ENCODE data around the gene AGPAT4.

Gene AGPAT4

DNA sequence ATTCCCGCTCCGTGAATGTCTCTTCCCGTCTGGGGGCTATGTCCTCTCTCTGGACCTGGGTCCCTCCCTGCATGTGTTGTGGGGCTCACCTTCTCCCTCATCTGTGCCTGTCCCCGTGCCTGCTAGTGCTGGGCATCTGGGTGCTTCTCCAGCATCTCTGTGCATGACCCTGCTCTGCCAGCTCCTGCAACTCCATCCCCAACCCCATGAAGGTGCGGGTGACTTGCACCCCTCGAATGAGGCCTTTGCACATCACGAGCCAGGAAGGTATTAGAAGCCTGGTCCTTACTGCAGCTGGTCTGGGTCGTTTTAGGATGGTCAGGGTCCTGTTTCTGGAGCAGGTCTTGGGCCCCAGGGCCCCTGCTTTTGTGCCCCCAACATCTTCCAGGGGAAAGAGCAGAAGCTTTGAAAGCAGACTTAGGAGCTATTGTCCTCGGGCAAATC lies 109.7 kb downstream of the AGPAT4 start:
- in situ Hi-C loops (cut with MboI; ENCODE audit: low pct_unique_long_range_greater_than_20kb, low sequenced_read_pairs, unreplicated experiment): no loop called here
- no peak for TF ChIP-seq CTCF (IDR thresholded peaks at IDR 0.05; ENCODE audit: extremely low read depth, insufficient read depth, missing control alignments)
- no peak for DNase-seq (ENCODE audit: low spot score)

DNA sequence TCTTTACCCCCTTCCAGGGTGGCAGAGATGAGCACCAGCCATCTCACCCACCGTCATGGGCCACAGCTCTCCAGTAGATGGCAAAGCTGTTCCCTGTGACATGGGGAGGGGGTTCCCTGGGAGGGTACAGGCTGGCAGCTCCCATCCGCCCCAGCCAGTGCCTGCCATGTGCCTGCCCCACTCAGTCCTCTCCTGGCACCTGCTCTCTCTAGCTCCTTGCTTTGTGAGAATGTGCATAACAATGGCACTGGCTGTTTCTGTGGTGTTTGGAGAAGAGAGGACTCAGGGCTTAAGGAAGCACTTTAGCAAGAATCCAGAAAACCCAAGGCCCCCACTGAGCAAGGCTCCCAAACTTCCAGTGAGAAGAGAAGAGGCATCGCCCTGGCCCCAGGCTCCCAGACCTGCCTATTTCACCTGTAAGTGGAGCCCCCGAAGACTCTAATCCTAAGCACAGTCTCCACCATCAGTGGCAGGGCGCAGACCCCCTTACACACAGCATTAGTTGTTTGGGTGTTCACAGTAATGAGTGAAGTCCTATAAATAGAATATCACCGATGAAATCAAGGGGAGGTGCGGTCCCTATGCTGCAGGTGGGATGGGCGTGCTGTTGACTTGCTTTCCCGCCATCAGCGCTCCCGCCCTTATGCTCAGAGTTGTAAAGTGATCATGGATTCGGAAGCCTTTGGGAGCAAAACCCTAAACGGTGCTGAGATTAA lies 110.2 kb downstream of the AGPAT4 start:
- in situ Hi-C loops (cut with MboI; ENCODE audit: low pct_unique_long_range_greater_than_20kb, low sequenced_read_pairs, unreplicated experiment): no loop called here
- no peak for DNase-seq (ENCODE audit: low spot score)
- TF ChIP-seq CTCF (IDR thresholded peaks at IDR 0.05; ENCODE audit: extremely low read depth, insufficient read depth, missing control alignments): no peak

DNA sequence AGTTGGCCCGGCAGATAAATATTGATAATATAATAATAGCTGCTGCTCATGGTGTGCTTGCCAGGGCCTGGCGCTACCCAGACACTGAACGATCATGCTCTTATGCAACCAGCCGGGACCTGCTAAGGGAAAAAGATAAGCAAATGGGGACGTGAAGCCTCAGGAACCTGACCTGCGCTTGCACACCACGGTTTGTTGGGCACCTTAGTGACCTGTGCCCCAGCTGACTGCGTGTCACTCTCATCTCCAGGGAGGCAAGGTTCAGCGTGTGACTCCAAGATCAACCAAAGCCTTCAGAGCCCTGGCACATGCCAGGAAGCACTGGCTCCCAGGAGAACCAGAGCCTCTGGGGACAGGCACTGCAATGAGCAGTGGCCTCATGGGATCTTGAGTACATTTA lies 111.1 kb downstream of the AGPAT4 start:
- in situ Hi-C loops (cut with MboI; ENCODE audit: low pct_unique_long_range_greater_than_20kb, low sequenced_read_pairs, unreplicated experiment): no loop called here
- no peak for TF ChIP-seq CTCF (IDR thresholded peaks at IDR 0.05; ENCODE audit: extremely low read depth, insufficient read depth, missing control alignments)
- DNase-seq (ENCODE audit: low spot score): no peak

- in situ Hi-C loops (cut with MboI; ENCODE audit: low pct_unique_long_range_greater_than_20kb, low sequenced_read_pairs, unreplicated experiment): no loop called here
- DNase-seq (ENCODE audit: low spot score): no peak
- no peak for TF ChIP-seq CTCF (IDR thresholded peaks at IDR 0.05; ENCODE audit: extremely low read depth, insufficient read depth, missing control alignments)
Measured at GRCh38 chr6:161161889-161162624, 111.8 kb downstream of the AGPAT4 start.

DNA sequence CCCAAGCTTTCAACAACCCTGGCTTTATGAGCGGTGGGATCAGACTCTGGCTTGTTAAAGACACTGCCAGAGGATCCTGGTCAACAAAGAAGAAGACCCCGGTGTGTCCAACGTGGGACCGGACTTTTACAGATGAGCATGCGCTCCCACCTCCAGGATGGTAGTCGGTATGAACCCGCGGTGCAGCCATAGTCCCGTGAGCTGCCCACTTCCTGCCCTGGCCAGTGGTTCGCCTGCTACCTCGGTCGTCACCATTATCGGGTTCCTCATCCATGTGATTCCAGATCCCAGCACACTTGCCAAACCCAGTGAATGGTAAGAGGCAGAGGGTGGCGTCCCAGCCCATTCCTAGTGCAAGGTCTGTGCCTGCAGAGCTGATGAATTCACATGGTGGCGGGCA lies 112.7 kb downstream of the AGPAT4 start:
- DNase-seq (ENCODE audit: low spot score): no peak
- in situ Hi-C loops (cut with MboI; ENCODE audit: low pct_unique_long_range_greater_than_20kb, low sequenced_read_pairs, unreplicated experiment): no loop called here
- TF ChIP-seq CTCF (IDR thresholded peaks at IDR 0.05; ENCODE audit: extremely low read depth, insufficient read depth, missing control alignments): no peak

DNA sequence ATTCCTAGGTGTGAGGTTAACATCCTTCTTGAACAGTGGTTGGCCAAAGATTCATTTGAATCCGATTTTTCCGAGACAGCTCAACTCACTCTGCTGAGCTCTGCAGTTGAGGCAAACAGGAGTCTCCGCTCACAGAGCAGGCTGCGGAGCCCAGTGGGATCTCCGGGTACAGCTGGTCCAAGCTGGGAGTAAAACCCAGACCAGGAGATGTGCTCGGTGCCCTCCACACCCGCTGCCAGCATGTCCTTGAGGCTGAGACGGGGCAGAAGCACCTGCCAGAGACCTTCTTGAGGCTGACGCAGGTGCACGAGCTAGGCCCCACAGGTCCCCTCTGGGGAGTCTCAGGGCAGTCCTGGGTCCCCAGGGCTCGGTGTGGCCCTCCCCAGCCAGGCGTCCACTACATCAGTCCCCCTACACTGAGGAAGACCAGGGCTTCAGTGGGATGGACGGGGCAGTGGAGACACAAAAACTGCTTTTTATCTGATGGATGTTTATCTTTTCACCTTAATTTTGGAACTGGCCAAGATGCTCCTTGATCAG lies 119.0 kb downstream of the AGPAT4 start:
- DNase-seq (ENCODE audit: low spot score): no peak
- no peak for TF ChIP-seq CTCF (IDR thresholded peaks at IDR 0.05; ENCODE audit: extremely low read depth, insufficient read depth, missing control alignments)
- in situ Hi-C loops (cut with MboI; ENCODE audit: low pct_unique_long_range_greater_than_20kb, low sequenced_read_pairs, unreplicated experiment): no loop called here

All from GM13977 (cell line).